ENCODE data around the gene PNKP. TPM values are rescaled to one million over a fixed set of nuclear protein-coding genes. Genes with fewer than 3 reads are reported as not detected.

The PNKP gene
- polyA plus RNA-seq, 1 donor from 2014 or later: 43.1 TPM

DNA sequence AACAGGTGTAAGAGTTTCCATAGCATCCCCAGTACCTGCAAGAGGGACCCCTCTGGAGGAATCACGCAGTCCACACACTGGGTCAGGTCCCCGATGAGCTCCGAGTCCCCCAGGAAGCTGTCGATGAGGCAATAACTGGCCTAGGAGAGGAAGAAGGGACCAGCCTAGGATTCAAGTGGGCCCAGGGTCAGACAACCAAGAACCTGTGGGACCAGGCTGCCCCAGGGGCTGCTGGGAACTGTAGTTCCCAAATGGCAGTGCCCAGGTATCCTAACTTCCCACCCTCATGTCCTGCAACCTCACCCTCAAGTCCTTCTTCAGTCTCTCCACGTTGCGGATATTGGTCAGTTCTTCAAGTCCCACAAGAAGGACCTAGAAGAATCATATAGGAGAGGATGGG is 56.0 kb downstream of the PNKP start (continued):
- TF ChIP-seq, protein P1, sequence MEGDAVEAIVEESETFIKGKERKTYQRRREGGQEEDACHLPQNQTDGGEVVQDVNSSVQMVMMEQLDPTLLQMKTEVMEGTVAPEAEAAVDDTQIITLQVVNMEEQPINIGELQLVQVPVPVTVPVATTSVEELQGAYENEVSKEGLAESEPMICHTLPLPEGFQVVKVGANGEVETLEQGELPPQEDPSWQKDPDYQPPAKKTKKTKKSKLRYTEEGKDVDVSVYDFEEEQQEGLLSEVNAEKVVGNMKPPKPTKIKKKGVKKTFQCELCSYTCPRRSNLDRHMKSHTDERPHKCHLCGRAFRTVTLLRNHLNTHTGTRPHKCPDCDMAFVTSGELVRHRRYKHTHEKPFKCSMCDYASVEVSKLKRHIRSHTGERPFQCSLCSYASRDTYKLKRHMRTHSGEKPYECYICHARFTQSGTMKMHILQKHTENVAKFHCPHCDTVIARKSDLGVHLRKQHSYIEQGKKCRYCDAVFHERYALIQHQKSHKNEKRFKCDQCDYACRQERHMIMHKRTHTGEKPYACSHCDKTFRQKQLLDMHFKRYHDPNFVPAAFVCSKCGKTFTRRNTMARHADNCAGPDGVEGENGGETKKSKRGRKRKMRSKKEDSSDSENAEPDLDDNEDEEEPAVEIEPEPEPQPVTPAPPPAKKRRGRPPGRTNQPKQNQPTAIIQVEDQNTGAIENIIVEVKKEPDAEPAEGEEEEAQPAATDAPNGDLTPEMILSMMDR (IDR thresholded peaks at IDR 0.05; ENCODE audit: poor library complexity, severe bottlenecking): no peak
- no peak for TF ChIP-seq TAF1 (IDR thresholded peaks at IDR 0.05; ENCODE audit: low read depth)
- no peak for TF ChIP-seq RAD21 (conservative IDR thresholded peaks at IDR 0.05)

Small RNA genes within 50 kb of the gene (small RNA-seq; reads per million reads assigned to genes)
- gene MIR4749: 0 to 0.46 (median 0) reads per million in 3 experiments

Other genes with a start within 250 kb of the PNKP start
- 1.2 TPM in 1 of 2 replicates, not detected in the other for gene RRAS, start 227.4 kb downstream of the PNKP start, polyA plus RNA-seq
- 11.9 and 12.8 TPM in 2 replicates for gene SCAF1, start 225.4 kb downstream of the PNKP start, polyA plus RNA-seq
- 31.3 and 39.4 TPM in 2 replicates for gene IRF3, start 201.7 kb downstream of the PNKP start, polyA plus RNA-seq
- 1.1 TPM in 1 of 2 replicates, not detected in the other for gene BCL2L12, start 201.6 kb downstream of the PNKP start, polyA plus RNA-seq
- 610 and 682 TPM in 2 replicates for gene PRMT1, start 190.3 kb downstream of the PNKP start, polyA plus RNA-seq
- gene ADM5, start 178.0 kb downstream of the PNKP start, polyA plus RNA-seq: 6.7 and 7.2 TPM in 2 replicates
- gene CPT1C, start 176.5 kb downstream of the PNKP start, polyA plus RNA-seq: 204 and 240 TPM in 2 replicates
- not detected in 2 replicates for gene TSKS, start 104.3 kb downstream of the PNKP start, polyA plus RNA-seq
- gene AP2A1, start 100.6 kb downstream of the PNKP start, polyA plus RNA-seq: 40.8 and 53.4 TPM in 2 replicates
- 32.9 and 35.4 TPM in 2 replicates for gene FUZ, start 54.3 kb downstream of the PNKP start, polyA plus RNA-seq
- 18.9 and 22.0 TPM in 2 replicates for gene MED25, start 49.3 kb downstream of the PNKP start, polyA plus RNA-seq
- 199 and 288 TPM in 2 replicates for gene PTOV1, start 16.4 kb downstream of the PNKP start, polyA plus RNA-seq
- gene AKT1S1, start 9.8 kb upstream of the PNKP start, polyA plus RNA-seq: 4.8 and 7.4 TPM in 2 replicates
- 13.1 and 13.2 TPM in 2 replicates for gene TBC1D17, start 10.1 kb upstream of the PNKP start, polyA plus RNA-seq
- not detected in 2 replicates for gene IL4I1, start 29.3 kb upstream of the PNKP start, polyA plus RNA-seq
- gene ATF5, start 61.6 kb upstream of the PNKP start, polyA plus RNA-seq: 16.1 and 18.9 TPM in 2 replicates
- gene NUP62, start 61.9 kb upstream of the PNKP start, polyA plus RNA-seq: 24.9 and 32.2 TPM in 2 replicates
- not detected in 2 replicates for gene SIGLEC11, start 93.6 kb upstream of the PNKP start, polyA plus RNA-seq
- 35.3 and 47.3 TPM in 2 replicates for gene VRK3, start 157.8 kb upstream of the PNKP start, polyA plus RNA-seq
- gene ZNF473, start 158.4 kb upstream of the PNKP start, polyA plus RNA-seq: 8.4 and 11.7 TPM in 2 replicates

Data from neural cell (in vitro differentiated cells).